Coronary artery (tissue), 2 donors: ENCODE results near the gene LYL1.
A peak's percentile ranks its signal among the peaks of the same experiment; 100 is the strongest.

Source experiments
- DNase-seq: peaks from one replicate; pipeline ENCODE4 v3.0.0-alpha.2; 2017; ENCODE audit warnings: low spot score
- H3K27ac ChIP-seq, 2 donors: fragments of 200-600 bp; sonication (generic); one replicate each; pipeline ENCODE4 v1.5.1; 2016 to 2019
- H3K4me3 ChIP-seq: fragments of 200-600 bp; sonication (generic); 2 replicates; pipeline ENCODE4 v1.5.1; 2016; ENCODE audit warnings: mild to moderate bottlenecking, moderate library complexity
- CTCF ChIP-seq: fragments of 200-600 bp; sonication (generic); IDR thresholded peaks from one replicate; pipeline ENCODE4 v1.5.1; 2019; ENCODE audit warnings: antibody characterized with exemption

The LYL1 gene

GRCh38 chr19:13053761-13054625 is 48.7 kb downstream of the LYL1 start:
- H3K4me3 ChIP-seq, result peak overlapping the region; percentile 40
- peak; percentile 91 for DNase-seq
- TF ChIP-seq CTCF, result no peak
- peak overlapping the region; percentile 99 for H3K27ac ChIP-seq

DNA sequence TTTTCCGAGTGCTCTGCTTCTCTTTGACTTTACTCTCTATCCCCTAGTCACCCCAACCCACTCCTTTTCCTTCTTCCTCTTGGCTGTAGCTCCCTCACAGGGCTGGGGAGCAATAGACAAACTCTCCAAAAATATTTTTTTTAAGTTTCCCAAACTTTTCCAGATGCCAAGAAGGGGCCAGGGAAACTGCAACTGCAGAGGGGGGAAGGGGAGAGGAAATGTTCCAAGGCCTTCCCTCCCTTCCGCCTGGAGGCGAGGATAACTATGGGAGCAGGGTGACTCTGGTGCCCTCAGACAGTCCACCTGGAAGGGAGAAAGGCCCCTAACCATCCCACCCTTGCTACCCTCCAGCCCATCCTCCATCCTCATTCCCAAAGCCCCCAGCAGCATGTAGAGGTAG is 49.4 kb downstream of the LYL1 start:
- peak overlapping the region; percentile 40 for H3K4me3 ChIP-seq

GRCh38 chr19:13052447-13053175 is 50.0 kb downstream of the LYL1 start:
- Histone ChIP-seq H3K27ac (peak overlapping the region; percentile 99), H3K4me3 (peak overlapping the region; percentile 1)
- DNase-seq, result no peak
- no peak for TF ChIP-seq CTCF

More for the DNA sequence above, 49.4 kb downstream of the LYL1 start:
- TF ChIP-seq CTCF, result no peak
- no peak for DNase-seq
- peak overlapping the region; percentile 99 for H3K27ac ChIP-seq

GRCh38 chr19:13051557-13052165 is 51.0 kb downstream of the LYL1 start:
- Histone ChIP-seq H3K4me3 (peak overlapping the region; percentile 48), H3K27ac (peak overlapping the region; percentile 99)
- DNase-seq, result no peak
- TF ChIP-seq CTCF, result no peak

- Histone ChIP-seq H3K27ac (peak overlapping the region in 1 of 2 donors; percentile 99), H3K4me3 (no peak overlapping the region)
- no peak for TF ChIP-seq CTCF
- DNase-seq, result no peak
These were observed 52.4 kb downstream of the LYL1 start for GRCh38 chr19:13050274-13050673.
